Astrocyte (in vitro differentiated cells and primary cell): ENCODE data around the gene CYSTM1. TPM values are rescaled to one million over a fixed set of nuclear protein-coding genes. Genes with fewer than 3 reads are reported as not detected.

ENCODE experiments used
- DNase-seq: peaks from one replicate; pipeline ENCODE4 v3.0.0-alpha.2; 2010; ENCODE audit warnings: low read depth
- FAIRE-seq: peaks from 2 replicates; lab custom pipeline; 2011; peaks lifted over from hg19 to GRCh38; lab: Jason Lieb, UNC
- H2AFZ ChIP-seq: 2 replicates; pipeline ENCODE4 v1.6.0; 2012; ENCODE audit warnings: low read depth, low read length, inconsistent platforms
- H3K27ac ChIP-seq: 2 replicates; pipeline ENCODE4 v1.5.1; 2011; ENCODE audit warnings: low read depth, low read length, inconsistent platforms
- H3K27me3 ChIP-seq: 2 replicates; pipeline ENCODE4 v1.6.0; 2011; ENCODE audit warnings: low read length, inconsistent platforms; ENCODE audit not compliant: insufficient read depth
- H3K36me3 ChIP-seq: 2 replicates; pipeline ENCODE4 v1.5.1; 2011; ENCODE audit warnings: low read length, inconsistent platforms; ENCODE audit not compliant: insufficient read depth
- H3K4me1 ChIP-seq: 2 replicates; pipeline ENCODE4 v1.5.1; 2011; ENCODE audit warnings: low read length, inconsistent platforms; ENCODE audit not compliant: insufficient read depth
- H3K4me2 ChIP-seq: 2 replicates; pipeline ENCODE4 v1.6.0; 2012; ENCODE audit warnings: low read length, inconsistent platforms
- H3K4me3 ChIP-seq: 2 replicates; pipeline ENCODE4 v1.5.1; 2011; ENCODE audit warnings: low read depth, mild to moderate bottlenecking, low read length, inconsistent platforms; ENCODE audit not compliant: insufficient read depth
- H3K79me2 ChIP-seq: 2 replicates; pipeline ENCODE4 v1.6.0; 2012; ENCODE audit warnings: mild to moderate bottlenecking, low read length, inconsistent platforms; ENCODE audit not compliant: insufficient read depth
- H3K9ac ChIP-seq: 2 replicates; pipeline ENCODE4 v1.6.0; 2012; ENCODE audit warnings: mild to moderate bottlenecking, low read length, inconsistent platforms
- H3K9me3 ChIP-seq: 2 replicates; pipeline ENCODE4 v1.5.1; 2012; ENCODE audit warnings: low read depth, mild to moderate bottlenecking, low read length, inconsistent platforms; ENCODE audit not compliant: insufficient read depth
- H4K20me1 ChIP-seq: 2 replicates; pipeline ENCODE4 v1.6.0; 2012; ENCODE audit warnings: low read length, inconsistent platforms; ENCODE audit not compliant: insufficient read depth
- H3K27ac Mint-ChIP-seq: one replicate; pipeline ENCODE4 v1.8.0; 2021; ENCODE audit warnings: mild to moderate bottlenecking, mixed read lengths; ENCODE audit not compliant: unreplicated experiment
- H3K27me3 Mint-ChIP-seq: one replicate; pipeline ENCODE4 v1.8.0; 2021; ENCODE audit warnings: low read depth, mixed read lengths; ENCODE audit not compliant: unreplicated experiment
- H3K36me3 Mint-ChIP-seq: one replicate; pipeline ENCODE4 v1.8.0; 2021; ENCODE audit warnings: low read depth, mixed read lengths; ENCODE audit not compliant: unreplicated experiment
- H3K4me1 Mint-ChIP-seq: one replicate; pipeline ENCODE4 v1.8.0; 2021; ENCODE audit warnings: low read depth, mixed read lengths; ENCODE audit not compliant: unreplicated experiment
- H3K4me3 Mint-ChIP-seq: one replicate; pipeline ENCODE4 v1.8.0; 2021; ENCODE audit warnings: mild to moderate bottlenecking, moderate library complexity, mixed read lengths; ENCODE audit not compliant: unreplicated experiment
- H3K9me3 Mint-ChIP-seq: one replicate; pipeline ENCODE4 v1.8.0; 2021; ENCODE audit warnings: mild to moderate bottlenecking, mixed read lengths; ENCODE audit not compliant: unreplicated experiment
- EZH2 ChIP-seq: IDR thresholded peaks from 2 replicates; pipeline ENCODE4 v1.6.1; 2012; ENCODE audit warnings: mild to moderate bottlenecking, low read length, inconsistent platforms; ENCODE audit not compliant: insufficient read depth
- total RNA-seq: library from RNA; stranded (reverse); gene quantifications from 2 replicates; pipeline ENCODE4 v1.2.1, GENCODE V29; 2021
- TF ChIP-seq, protein P1 (sequence below): IDR thresholded peaks from 2 replicates; pipeline ENCODE4 v1.5.1; 2011; ENCODE audit warnings: low read depth, mild to moderate bottlenecking, inconsistent platforms, low read length, moderate library complexity; ENCODE audit not compliant: insufficient read depth

CYSTM1 gene
- total RNA-seq, 1 donor from 2014 or later, result 46.3 TPM

GRCh38 chr5:140192715-140193430 lies 17.9 kb downstream of the CYSTM1 start:
- DNase-seq (no peak), FAIRE-seq (no peak)
- Histone ChIP-seq H3K9me3 (no peaks in the 10 kb centered on the region), H3K4me2 (no peak overlapping the region), H3K9ac (no peak overlapping the region), H3K4me3 (no peak overlapping the region), H4K20me1 (no peaks in the 10 kb centered on the region), H2AFZ (no peak overlapping the region), H3K36me3 (no peaks in the 10 kb centered on the region), H3K27ac (no peak overlapping the region), H3K27me3 (no peaks in the 10 kb centered on the region), H3K79me2 (no peaks in the 10 kb centered on the region), H3K4me1 (no peaks in the 10 kb centered on the region)
- H3K36me3 Mint-ChIP-seq, result peaks cover 17% of the 10 kb centered on the region
- peaks cover 30% of the 10 kb centered on the region for H3K4me1 Mint-ChIP-seq
- TF ChIP-seq EZH2, result no peak
- TF ChIP-seq, protein P1, sequence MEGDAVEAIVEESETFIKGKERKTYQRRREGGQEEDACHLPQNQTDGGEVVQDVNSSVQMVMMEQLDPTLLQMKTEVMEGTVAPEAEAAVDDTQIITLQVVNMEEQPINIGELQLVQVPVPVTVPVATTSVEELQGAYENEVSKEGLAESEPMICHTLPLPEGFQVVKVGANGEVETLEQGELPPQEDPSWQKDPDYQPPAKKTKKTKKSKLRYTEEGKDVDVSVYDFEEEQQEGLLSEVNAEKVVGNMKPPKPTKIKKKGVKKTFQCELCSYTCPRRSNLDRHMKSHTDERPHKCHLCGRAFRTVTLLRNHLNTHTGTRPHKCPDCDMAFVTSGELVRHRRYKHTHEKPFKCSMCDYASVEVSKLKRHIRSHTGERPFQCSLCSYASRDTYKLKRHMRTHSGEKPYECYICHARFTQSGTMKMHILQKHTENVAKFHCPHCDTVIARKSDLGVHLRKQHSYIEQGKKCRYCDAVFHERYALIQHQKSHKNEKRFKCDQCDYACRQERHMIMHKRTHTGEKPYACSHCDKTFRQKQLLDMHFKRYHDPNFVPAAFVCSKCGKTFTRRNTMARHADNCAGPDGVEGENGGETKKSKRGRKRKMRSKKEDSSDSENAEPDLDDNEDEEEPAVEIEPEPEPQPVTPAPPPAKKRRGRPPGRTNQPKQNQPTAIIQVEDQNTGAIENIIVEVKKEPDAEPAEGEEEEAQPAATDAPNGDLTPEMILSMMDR, result no peak
- no peak overlapping the region for H3K4me3 Mint-ChIP-seq
- H3K9me3 Mint-ChIP-seq, result no peaks in the 10 kb centered on the region
- H3K27me3 Mint-ChIP-seq, result no peaks in the 10 kb centered on the region
- H3K27ac Mint-ChIP-seq, result no peak overlapping the region

GRCh38 chr5:140194662-140195061 lies 19.7 kb downstream of the CYSTM1 start:
- Mint-ChIP-seq H3K27ac (no peak overlapping the region), H3K36me3 (peaks cover 14% of the 10 kb centered on the region), H3K4me3 (no peak overlapping the region), H3K4me1 (peaks cover 24% of the 10 kb centered on the region), H3K27me3 (no peaks in the 10 kb centered on the region), H3K9me3 (no peaks in the 10 kb centered on the region)
- Histone ChIP-seq H3K79me2 (no peaks in the 10 kb centered on the region), H3K4me2 (no peak overlapping the region), H3K9ac (no peak overlapping the region), H3K27ac (no peak overlapping the region), H4K20me1 (no peaks in the 10 kb centered on the region), H3K4me1 (no peaks in the 10 kb centered on the region), H2AFZ (no peak overlapping the region), H3K27me3 (no peaks in the 10 kb centered on the region), H3K9me3 (no peaks in the 10 kb centered on the region), H3K36me3 (no peaks in the 10 kb centered on the region), H3K4me3 (no peak overlapping the region)
- DNase-seq (no peak), FAIRE-seq (no peak)
- TF ChIP-seq, protein P1, result no peak
- no peak for TF ChIP-seq EZH2

DNA sequence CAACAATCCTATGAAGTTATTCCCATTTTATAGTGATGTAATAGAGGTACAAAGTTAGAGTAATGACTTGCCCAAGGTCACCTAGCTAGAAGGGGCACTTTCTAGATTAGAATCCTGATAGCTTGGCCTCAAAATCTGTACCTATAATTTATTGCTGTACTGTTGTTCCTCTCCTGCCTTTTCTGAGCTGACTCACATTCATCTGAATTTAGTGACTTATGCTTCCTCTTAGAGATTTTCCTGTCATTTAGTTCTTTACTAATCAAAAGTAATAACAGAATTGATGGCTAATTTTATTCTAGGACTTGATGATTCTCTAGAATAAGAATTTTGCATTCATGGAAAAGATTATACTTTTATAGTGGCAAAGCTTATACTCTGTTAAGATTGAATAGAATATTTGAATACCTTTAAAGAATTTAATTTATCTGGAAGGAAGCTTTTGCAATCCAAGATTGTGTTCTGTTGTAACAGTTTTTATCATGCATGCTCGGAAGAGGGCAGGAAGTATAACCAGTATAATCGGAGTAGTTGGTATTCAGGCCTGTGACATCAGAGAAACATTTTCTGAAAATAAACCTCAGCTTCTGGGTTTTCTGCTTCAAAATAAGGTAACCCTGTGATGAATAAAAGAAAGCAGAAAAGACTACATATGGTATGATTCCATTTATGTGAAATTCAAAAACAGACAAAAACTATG lies 21.3 kb downstream of the CYSTM1 start:
- no peaks in the 10 kb centered on the region for H3K4me1 ChIP-seq
- H3K4me3 ChIP-seq, result no peak overlapping the region
- DNase-seq, result no peak
- H3K79me2 ChIP-seq, result no peaks in the 10 kb centered on the region
- Mint-ChIP-seq H3K4me1 (peaks cover 12% of the 10 kb centered on the region), H3K4me3 (no peak overlapping the region), H3K36me3 (peaks cover 15% of the 10 kb centered on the region), H3K27me3 (no peaks in the 10 kb centered on the region), H3K9me3 (no peaks in the 10 kb centered on the region), H3K27ac (no peak overlapping the region)
- H3K4me2 ChIP-seq, result no peak overlapping the region
- H3K9ac ChIP-seq, result no peak overlapping the region
- H2AFZ ChIP-seq, result no peak overlapping the region
- H3K9me3 ChIP-seq, result no peaks in the 10 kb centered on the region
- H3K27ac ChIP-seq, result no peak overlapping the region
- no peaks in the 10 kb centered on the region for H4K20me1 ChIP-seq
- H3K36me3 ChIP-seq, result no peaks in the 10 kb centered on the region
- TF ChIP-seq EZH2, result no peak
- TF ChIP-seq, protein P1, result no peak
- FAIRE-seq, result no peak
- H3K27me3 ChIP-seq, result no peaks in the 10 kb centered on the region
